GM12801 (cell line): Measurements from ENCODE around the gene TPM2.

Experiments
- CTCF ChIP-seq: IDR thresholded peaks from one replicate; pipeline ENCODE4 v1.5.1; 2011; ENCODE audit warnings: control low read depth; ENCODE audit not compliant: insufficient read length; ENCODE audit errors: extremely low read depth

TPM2 gene

DNA sequence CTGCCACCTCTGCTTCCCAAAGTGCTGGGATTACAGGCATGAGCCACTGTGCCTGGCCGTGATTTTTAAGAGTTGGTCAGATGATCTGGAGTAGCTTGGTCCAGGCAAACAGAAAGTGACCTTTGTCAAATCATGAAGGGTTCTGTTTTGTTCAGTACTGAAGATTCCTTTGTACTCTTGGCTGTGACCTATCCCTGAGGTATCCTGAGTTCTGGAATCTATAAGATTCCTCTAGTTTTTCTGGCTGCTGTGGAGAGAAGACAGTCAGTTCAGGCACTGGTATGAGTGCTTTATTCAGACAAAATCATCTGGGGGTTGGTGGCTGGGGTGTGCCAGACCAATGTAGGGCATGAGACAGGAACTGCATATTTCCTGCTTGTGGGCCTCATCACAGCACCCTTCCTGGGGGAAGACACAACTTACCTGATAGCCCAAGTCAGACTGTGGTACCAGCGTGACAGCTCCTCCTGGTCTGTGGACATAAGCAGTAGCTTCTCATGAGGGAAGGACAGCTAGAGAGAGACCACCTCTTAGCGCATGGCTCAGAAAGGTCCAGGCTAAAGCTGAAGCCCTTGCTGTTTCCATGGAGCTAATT, 27.9 kb downstream of the TPM2 start:
- TF ChIP-seq CTCF = no peak

DNA sequence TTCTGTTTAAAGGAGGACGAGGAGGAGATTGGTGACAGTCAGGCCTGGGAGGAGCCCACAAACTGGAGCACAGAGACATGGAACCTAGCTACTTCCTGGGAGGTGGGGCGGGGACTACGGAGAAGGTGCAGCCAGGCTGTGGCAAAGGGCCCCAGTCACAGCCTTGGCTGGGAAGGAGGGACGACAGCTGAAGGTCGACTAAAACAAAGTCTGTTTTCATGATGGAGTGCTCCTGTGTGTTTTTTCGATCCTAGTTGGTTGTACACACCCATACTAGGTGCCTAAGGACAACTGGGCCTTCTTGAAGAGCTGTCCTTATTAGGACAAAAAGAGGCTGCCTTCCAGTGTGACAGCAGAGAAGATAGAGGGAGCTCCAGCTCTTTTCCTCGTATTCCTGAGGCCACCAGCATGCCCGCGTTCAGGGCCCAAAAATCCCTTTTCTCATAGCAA, 28.7 kb downstream of the TPM2 start:
- no peak for TF ChIP-seq CTCF

- no peak for TF ChIP-seq CTCF
Measured at GRCh38 chr9:35659340-35659739, 30.4 kb downstream of the TPM2 start.

GRCh38 chr9:35658968-35659220, 30.8 kb downstream of the TPM2 start:
- TF ChIP-seq CTCF = no peak

DNA sequence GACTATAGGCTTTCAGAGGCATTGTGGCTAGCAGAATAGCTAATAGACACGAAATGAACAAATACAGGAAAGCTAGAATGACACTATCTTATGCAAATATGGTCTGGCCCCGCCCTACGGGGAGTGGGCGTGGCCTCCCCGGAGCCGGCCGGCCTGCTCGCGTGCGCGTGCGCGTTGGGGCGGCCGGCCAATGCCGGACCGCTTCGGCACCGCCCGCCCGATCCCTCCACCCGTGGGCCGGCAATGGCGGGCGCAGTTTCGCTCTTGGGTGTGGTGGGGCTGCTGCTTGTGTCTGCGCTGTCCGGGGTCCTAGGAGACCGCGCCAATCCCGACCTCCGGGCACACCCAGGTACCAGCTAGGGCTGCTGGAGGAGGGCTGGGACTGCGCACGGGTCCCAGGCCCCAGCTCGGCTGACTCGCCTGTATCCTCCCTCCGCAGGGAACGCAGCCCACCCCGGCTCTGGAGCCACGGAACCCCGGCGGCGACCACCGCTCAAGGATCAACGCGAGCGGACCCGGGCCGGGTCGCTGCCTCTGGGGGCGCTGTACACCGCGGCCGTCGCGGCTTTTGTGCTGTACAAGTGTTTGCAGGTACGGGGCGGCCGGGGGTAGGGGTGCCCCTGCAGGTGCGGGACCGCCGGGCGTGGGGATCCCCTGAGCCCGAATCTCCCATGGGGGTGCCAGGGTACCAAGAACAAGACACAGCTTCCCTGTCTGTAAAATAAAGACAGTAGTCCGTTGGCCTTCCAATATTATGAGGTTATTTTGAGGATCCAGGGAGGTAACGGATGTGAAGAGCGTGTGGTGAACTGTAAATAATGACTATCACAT, 31.4 kb downstream of the TPM2 start, which contains the start of gene CCDC107:
Gene CCDC107, plus strand, starts transcription at position 156 of the 831 bp plus-strand sequence. Its CDS starts 88 bp downstream, at position 244.
- no peak for TF ChIP-seq CTCF

DNA sequence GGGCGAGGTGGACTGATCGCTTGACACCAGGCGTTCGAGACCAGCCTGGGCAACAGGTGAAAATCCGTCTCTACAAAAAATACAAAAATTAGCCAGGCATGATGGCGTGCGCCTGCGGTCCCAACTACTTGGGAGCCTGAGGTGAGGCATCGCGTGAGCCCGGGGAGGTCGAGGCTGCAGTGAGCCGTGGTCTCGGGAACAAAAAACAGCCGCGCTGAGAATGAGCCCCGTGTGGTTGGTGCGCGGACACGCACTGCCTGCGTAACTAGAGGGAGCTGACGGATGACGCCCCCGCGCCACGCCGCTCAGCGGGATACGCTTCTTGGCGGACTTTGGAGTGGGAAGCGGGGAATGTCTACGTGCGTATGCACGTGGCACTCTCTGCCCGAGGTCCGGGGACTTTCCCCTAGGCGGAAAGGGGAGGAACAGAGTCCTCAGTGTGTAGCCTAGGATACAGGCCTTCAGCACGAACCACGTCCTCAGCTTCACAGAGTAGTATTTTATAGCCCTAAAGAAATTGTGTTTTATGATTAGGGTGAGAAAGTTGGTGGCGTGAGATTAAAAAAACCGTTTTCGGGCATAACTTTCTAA, 32.1 kb downstream of the TPM2 start, which contains the start of gene RMRP:
Gene RMRP, minus strand, starts transcription at position 474 of the 591 bp plus-strand sequence.
- TF ChIP-seq CTCF = no peak

GRCh38 chr9:35656831-35657545, 32.7 kb downstream of the TPM2 start:
- TF ChIP-seq CTCF = no peak
